GM18867 (cell line): ENCODE data around the gene BEST2.
A peak's percentile ranks its signal among the peaks of the same experiment; 100 is the strongest.
"Not testable (repeated sequence)": the region's sequence is repeated elsewhere in the genome, so short reads cannot be mapped to it uniquely, and the experiment has no call there.

Experiments
- ATAC-seq: cut with Tn5 transposase; IDR thresholded peaks from one replicate; pipeline ENCODE4 v1.9.1; 2021; ENCODE audit warnings: mild to moderate bottlenecking, moderate library complexity; ENCODE audit not compliant: unreplicated experiment

The BEST2 gene

GRCh38 chr19:12751635-12752034, at the start of gene BEST2:
BEST2 (plus strand) TSS chr19:12751791; CDS start chr19:12752593, 802 bp downstream.
- no peak for ATAC-seq

DNA sequence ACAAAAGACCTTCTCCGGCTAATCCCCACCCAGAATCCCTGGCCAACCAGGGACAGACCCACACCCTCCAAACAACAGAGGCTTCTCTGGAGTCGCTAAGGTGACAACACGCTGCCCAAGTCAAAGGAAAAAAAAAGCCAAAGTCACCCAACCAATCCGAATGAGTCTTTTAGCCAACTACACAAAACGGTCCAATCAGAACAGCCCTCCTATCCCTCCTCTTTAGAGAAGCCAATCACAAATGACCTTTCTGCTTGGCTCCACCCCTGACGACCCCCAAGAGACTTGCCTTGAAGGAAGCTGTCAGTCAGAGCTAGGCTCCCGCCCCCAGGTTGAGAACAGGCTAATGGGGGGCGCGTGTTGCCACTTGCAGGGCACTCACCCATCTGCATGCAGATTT, 48.5 kb upstream of the BEST2 start:
- ATAC-seq: no peak

DNA sequence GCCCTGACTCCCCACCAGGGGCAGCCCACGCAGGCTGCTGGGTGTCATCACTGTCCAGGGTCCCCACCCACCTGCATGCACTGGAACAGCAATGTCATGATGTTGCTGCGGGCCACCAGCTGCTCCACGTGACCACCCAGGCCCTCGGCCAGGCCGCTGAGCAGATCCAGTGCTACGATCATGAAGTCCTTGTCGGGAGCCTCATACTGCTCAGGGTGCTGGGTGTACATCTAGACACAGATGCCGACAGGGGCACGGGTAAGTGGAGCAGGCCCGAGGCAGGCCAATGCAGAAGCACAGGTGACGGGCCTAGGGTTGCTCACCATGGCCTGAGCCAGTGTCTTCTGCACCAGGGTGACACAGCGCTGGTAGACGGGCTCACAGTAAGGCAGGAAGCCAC, 46.4 kb upstream of the BEST2 start:
- no peak for ATAC-seq

GRCh38 chr19:12705654-12706331, 45.8 kb upstream of the BEST2 start:
- ATAC-seq: no peak

DNA sequence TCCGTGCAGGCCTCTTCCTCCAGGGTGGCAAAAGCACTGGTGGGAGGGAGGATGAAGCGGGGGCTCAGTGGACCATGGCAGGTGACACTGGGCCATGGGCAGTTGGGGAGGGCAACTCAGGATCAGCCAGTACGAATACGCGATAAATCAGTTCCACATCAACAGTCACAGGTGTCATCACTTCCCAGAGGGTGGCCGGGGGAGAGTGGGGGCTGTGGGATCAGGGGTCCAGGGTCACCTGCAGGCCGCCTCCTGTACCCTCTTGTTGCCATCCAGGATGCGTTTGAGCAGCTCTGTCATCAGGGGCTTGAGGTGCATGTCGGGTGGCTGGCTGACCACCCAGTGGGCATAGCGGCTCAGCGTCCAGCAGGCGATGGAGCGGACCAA, 45.3 kb upstream of the BEST2 start:
- ATAC-seq: no peak

DNA sequence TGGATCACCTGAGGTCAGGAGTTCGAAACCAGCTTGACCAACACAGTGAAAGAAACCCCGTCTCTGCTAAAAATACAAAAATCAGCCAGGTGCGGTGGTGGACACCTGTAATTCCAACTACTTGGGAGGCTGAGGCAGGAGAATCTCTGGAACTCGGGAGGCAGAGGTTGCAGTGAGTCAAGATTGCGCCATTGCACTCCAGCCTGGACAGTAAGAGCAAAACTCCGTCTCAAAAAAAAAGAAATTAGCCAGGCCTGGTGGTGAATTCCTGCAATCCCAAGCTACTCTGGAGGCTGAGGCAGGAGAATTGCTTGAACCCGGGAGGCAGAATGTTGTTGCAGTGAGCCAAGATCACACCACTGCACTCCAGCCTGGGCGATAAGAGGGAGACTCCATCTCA, 43.0 kb upstream of the BEST2 start:
- no peak for ATAC-seq

GRCh38 chr19:12711187-12711586, 40.4 kb upstream of the BEST2 start:
- ATAC-seq: no peak

DNA sequence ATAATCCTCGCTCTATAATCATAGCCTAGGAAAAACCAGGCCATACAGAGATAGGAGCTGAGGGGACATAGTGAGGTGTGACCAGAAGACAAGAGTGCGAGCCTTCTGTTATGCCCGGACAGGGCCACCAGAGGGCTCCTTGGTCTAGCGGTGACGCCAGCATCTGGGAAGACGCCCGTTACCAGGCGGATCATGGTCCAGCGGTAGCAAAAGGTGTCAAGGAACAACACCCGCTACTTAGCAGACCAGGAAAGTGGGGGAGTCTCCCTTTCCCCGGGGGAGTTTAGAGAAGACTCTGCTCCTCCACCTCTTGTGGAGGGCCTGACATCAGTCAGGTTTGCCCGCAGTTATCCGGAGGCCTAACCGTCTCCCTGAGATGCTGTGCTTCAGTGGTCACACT, 39.5 kb upstream of the BEST2 start:
- ATAC-seq: not testable (repeated sequence)

- ATAC-seq: not testable (repeated sequence)
Observed at GRCh38 chr19:12713304-12713703, 38.3 kb upstream of the BEST2 start.

DNA sequence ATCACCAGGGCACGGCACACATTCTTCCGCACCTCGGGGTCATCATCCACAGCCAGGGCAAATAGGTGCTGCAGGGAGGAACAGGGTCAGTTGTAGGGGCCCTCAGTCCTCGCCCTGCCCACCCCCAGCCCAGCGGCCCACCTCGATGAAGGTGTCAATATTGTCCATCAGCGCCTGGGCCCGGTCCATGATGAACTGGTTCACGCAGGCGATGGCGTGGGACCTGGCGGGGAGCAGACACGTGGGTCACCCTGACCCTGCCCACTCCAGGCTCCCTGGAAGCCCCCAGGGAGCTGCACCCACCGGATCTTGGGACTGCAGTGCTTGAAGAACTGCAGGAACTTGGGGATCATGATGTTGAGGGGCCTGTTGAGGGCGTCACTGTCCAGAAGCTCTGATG, 36.5 kb upstream of the BEST2 start:
- ATAC-seq: no peak

GRCh38 chr19:12715929-12716328, 35.7 kb upstream of the BEST2 start:
- ATAC-seq: no peak

GRCh38 chr19:12720296-12720695, 31.3 kb upstream of the BEST2 start:
- no peak for ATAC-seq

DNA sequence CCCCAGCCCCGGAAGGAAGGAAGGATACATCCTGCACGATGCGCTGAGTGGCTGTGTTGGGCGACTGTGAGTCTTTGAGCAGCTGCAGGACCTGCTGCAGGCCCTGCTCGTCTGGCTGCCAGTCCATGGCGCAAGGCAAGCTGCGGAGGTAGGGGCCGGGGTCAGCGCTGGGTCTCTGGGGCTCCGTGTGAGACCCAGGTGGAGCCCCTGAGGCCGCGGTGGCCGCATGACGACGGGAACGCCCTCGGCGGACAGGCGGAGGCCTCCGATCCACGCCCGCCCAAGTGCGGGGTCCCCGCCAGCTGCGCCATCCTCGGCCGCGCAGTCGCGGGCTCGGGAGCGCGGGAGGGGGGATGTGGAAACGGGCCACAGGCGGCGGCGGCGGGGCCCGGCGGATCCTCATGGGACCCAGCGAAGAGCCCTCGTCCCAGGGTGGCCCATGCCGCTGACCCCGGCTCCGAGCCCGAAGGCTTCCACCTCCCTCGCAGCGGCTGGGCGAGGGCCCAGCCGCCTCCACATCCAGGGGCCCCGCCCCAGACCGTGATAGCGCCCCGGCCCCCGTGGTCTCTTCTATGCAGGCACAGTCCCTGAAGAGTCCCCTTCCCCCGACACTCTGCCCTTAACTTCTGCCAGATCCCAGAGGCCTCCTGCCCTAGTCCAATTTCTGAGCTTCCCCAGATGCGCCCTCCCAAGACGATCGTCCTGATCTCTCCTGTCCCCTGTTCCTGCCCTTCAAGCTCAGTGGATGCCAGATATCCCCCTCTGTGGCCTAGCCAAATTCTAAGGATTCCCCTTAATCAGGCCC, 30.5 kb upstream of the BEST2 start:
- no peak for ATAC-seq

GRCh38 chr19:12721656-12722565, 29.7 kb upstream of the BEST2 start:
- peak; percentile 22 for ATAC-seq

DNA sequence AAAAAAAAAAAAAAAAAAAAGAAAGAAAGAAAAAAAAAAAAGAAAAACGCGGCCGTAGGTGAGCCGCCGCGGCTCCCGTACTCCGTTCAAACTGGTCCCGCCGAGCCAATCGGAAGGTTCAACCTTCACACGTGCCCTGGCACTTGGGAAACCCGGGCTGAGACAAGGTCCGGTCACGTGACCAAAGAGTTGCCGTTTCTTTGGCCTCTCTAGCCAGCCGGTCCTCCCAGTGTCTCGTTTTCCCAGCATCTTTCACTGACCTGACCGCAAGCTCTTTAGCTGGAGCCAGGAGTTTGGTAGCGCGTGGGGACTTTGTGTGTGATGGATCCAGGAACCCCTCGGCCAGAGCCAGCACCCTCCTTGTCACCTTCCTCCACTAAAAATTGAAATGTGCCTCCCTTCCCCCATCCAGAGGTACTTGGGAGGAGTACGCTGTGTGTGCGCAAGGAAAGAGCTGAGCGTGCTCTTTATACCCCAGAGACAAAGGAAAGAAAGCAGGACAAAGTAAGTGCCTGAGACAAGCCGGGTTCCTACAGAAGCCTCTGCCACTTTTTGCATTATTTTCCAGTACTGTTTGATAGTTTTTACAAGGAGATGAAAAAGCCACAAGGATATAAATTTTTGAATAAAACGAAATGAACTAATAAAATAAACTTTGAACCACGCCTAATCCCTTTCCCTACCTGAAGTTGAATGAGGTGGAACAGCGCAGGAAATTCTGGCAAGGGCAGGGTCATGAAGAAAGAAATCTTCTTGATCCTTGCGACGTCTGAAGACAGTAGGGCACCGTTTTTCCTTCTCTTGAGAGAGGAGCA, 28.8 kb upstream of the BEST2 start:
- peak; percentile 76 for ATAC-seq

GRCh38 chr19:12723381-12723640, 28.3 kb upstream of the BEST2 start:
- no peak for ATAC-seq

DNA sequence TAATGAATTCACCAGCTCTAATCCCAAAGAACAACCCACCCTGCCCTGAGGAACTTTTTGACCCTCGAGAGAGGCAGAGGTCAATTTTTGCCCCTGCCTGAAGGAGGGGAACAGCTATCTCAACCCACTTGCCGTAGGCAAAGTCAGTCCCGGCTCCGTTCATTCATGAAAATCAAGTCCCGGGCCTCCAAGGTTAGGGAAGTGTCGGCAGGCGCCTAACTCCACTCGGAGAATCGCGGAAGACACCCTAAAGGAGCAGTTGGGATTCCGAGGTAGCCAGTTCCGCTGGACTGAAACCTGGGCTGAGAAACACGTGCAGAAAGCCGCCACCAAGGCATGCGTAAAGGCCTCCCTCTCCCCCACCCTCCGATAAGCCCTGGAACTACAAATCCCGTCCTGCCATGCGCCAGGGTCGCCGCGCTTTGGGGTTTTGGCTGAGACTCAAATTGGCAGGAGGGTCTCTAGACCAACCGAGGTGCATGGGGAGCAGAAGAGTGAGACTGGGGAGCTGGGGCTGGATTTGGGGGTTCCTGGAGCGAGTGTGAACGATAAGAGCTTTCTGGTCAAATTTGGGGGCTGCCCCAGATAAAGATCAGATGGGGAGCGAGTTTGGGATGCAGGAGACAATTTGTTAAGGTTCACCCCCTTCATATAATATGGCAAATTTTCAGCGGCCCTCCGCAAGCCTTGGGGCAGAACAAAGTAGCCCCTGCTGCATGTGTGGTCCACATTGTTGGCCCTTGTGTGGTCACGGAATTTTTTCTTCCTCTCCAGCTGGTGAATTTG, 27.8 kb upstream of the BEST2 start, which contains the start of gene TNPO2:
Gene TNPO2, minus strand, starts transcription at position 292 of the 786 bp plus-strand sequence. CDS start 2,955 bp downstream, outside the sequence.
- ATAC-seq: no peak

DNA sequence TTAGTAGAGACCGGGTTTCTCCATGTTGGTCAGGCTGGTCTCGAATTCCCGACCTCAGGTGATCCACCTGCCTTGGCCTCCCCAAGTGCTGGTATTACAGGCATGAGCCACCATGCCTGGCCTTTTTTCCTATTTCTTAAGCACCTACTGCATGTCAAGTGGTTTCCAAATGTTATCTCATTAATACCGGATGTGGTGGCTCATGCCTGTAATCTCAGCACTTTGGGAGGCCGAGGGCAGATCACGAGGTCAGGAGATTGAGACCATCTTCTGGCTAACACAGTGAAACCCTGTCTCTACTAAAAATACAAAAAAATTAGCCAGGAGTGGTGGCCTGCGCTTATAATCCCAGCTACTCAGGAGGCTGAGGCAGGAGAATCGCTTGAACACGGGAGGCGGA, 26.0 kb upstream of the BEST2 start:
- ATAC-seq: not testable (repeated sequence)

- ATAC-seq: no peak
Observed at GRCh38 chr19:12726988-12727316, 24.6 kb upstream of the BEST2 start.
